Sigmoid colon (tissue), 7 donors: ENCODE data around the gene ADD1. TPM values are rescaled to one million over a fixed set of nuclear protein-coding genes. Genes with fewer than 3 reads are reported as not detected.

ENCODE experiments used
- DNase-seq: peaks from one replicate; pipeline ENCODE4 v3.0.0-alpha.2; 2019
- H3K27ac ChIP-seq, 4 donors: fragments of 200-600 bp; sonication (generic); one replicate each; pipeline ENCODE4 v1.5.1; 2016 to 2019; ENCODE audit warnings: mild to moderate bottlenecking in 1 of 4
- H3K27me3 ChIP-seq, 3 donors: fragments of 200-600 bp; sonication (generic); one replicate each; pipeline ENCODE4 v1.5.1; 2019; ENCODE audit warnings: mild to moderate bottlenecking in 1 of 3
- H3K36me3 ChIP-seq, 4 donors: fragments of 200-600 bp; sonication (generic); one replicate each; pipeline ENCODE4 v1.5.1; 2016 to 2019
- H3K4me1 ChIP-seq, 4 donors: fragments of 200-600 bp; sonication (generic); one replicate each; pipeline ENCODE4 v1.5.1; 2017 to 2019
- H3K4me3 ChIP-seq, 4 donors: fragments of 200-600 bp; sonication (generic); one replicate each; pipeline ENCODE4 v1.5.1; 2017 to 2019; ENCODE audit warnings: mild to moderate bottlenecking in 2 of 4, moderate library complexity in 1 of 4
- H3K9me3 ChIP-seq, 4 donors: fragments of 200-600 bp in 3 of 4; sonication (generic) in 3 of 4; one replicate each; pipeline versions ENCODE4 v1.5.1 to v1.6.1; 2013 to 2019
- CTCF ChIP-seq, 4 experiments: fragments of 450-650 bp in 3 of 4; fragments of 200-600 bp in 1 of 4; IDR thresholded peaks; one replicate each; pipeline ENCODE4 v1.5.1; 2016 to 2019; ENCODE audit warnings: antibody characterized with exemption in 4 of 4, mild to moderate bottlenecking in 3 of 4, moderate library complexity in 2 of 4
- EP300 ChIP-seq, 4 donors: sonication (generic); formaldehyde crosslinking; IDR thresholded peaks; one replicate each; pipeline ENCODE4 v1.6.1; 2017; ENCODE audit warnings: antibody characterized with exemption in 4 of 4
- POLR2A ChIP-seq, 2 donors: fragments of 450-650 bp; IDR thresholded peaks; one replicate each; pipeline ENCODE4 v1.6.1; 2016; ENCODE audit warnings: antibody characterized with exemption in 2 of 2, mild to moderate bottlenecking in 2 of 2, moderate library complexity in 2 of 2
- POLR2AphosphoS5 ChIP-seq, 4 donors: sonication (generic); formaldehyde crosslinking; IDR thresholded peaks; one replicate each; pipeline ENCODE4 v1.6.1; 2017; ENCODE audit warnings: antibody characterized with exemption in 4 of 4
- WGBS, 2 donors: extraction: QIAGEN DNeasy Blood & Tissue Kit; methylation state at CpG; one replicate each; pipeline ENCODE4 v1.1.7; 2013; 5-methylcytosine and 5-hydroxymethylcytosine counted together
- intact Hi-C: fragments of 100-400 bp; cut with DNase I; formaldehyde crosslinking; loops from one replicate; pipeline ENCODE4 v1.15.1; 2023
- polyA plus RNA-seq, 3 donors: library from polyadenylated mRNA; stranded (reverse); fragments of 200-250 nt; gene quantifications; one replicate each; pipeline ENCODE4 v1.2.3, GENCODE V29; 2013
- total RNA-seq, 4 donors: library from RNA; depleted of rRNA; stranded (reverse); fragments of >200 nt; gene quantifications; one replicate each; pipeline ENCODE4 v1.1.0, GENCODE V29; 2016
- donor health status: healthy with polysubstance abuse.
- donor health status: Bipolar disorder and iron deficiency.
- donor health status: healthy.

The ADD1 gene
- total and polyA plus RNA-seq, 7 donors, result 113 to 378 (median 166) TPM

- no peak overlapping the region for H3K4me3 ChIP-seq
- intact Hi-C loops, result no loop called here
- TF ChIP-seq POLR2AphosphoS5 (IDR thresholded peaks at IDR 0.05), result no peak
- TF ChIP-seq EP300 (IDR thresholded peaks at IDR 0.05), result no peak
- TF ChIP-seq POLR2A (IDR thresholded peaks at IDR 0.05), result no peak
- no peak for TF ChIP-seq CTCF (IDR thresholded peaks at IDR 0.05)
- no peaks in the 10 kb centered on the region for H3K9me3 ChIP-seq
- no peaks in the 10 kb centered on the region for H3K27me3 ChIP-seq
- peak overlapping the region; percentile 71 to 81 (median 79) for H3K27ac ChIP-seq
- WGBS, 2 donors, result 42 to 77% methylated on average over 13 of the region's 13 CpGs
- peak; percentile 55 for DNase-seq
- H3K4me1 ChIP-seq, result peaks cover 0 to 90% (median 83%) of the 10 kb centered on the region in 4 donors
- no peaks in the 10 kb centered on the region for H3K36me3 ChIP-seq
These were observed 46.6 kb upstream of the ADD1 start for GRCh38 chr4:2796849-2797544.

- Histone ChIP-seq H3K27ac (peak overlapping the region; percentile 71 to 81 (median 79)), H3K36me3 (no peaks in the 10 kb centered on the region), H3K27me3 (no peaks in the 10 kb centered on the region), H3K9me3 (no peaks in the 10 kb centered on the region), H3K4me1 (peaks cover 0 to 92% (median 81%) of the 10 kb centered on the region in 4 donors), H3K4me3 (peak overlapping the region in 1 of 4 donors; percentile 14)
- TF ChIP-seq CTCF (IDR thresholded peaks at IDR 0.05), result no peak
- no peak for TF ChIP-seq POLR2A (IDR thresholded peaks at IDR 0.05)
- TF ChIP-seq POLR2AphosphoS5 (IDR thresholded peaks at IDR 0.05), result no peak
- no peak for TF ChIP-seq EP300 (IDR thresholded peaks at IDR 0.05)
- intact Hi-C loops, result no loop called here
- 63 to 84% methylated on average over 23 of the region's 23 CpGs for WGBS, 2 donors
- DNase-seq, result peak; percentile 59
These were observed 45.9 kb upstream of the ADD1 start for GRCh38 chr4:2797545-2798305.

- H3K27ac ChIP-seq, result peak overlapping the region; percentile 71 to 81 (median 79)
- TF ChIP-seq EP300 (IDR thresholded peaks at IDR 0.05) (no peak), POLR2AphosphoS5 (IDR thresholded peaks at IDR 0.05) (peak in 2 of 4 donors; percentile 43 to 47)
- no peaks in the 10 kb centered on the region for H3K36me3 ChIP-seq
- no peaks in the 10 kb centered on the region for H3K9me3 ChIP-seq
- WGBS, 2 donors, result 27 to 42% methylated on average over 29 of the region's 29 CpGs
- intact Hi-C loops, result no loop called here
- peaks cover 0 to 91% (median 76%) of the 10 kb centered on the region in 4 donors for H3K4me1 ChIP-seq
- DNase-seq, result peak; percentile 83
- no peaks in the 10 kb centered on the region for H3K27me3 ChIP-seq
- H3K4me3 ChIP-seq, result peak overlapping the region in 3 of 4 donors; percentile 7 to 14 (median 11)
These were observed 45.0 kb upstream of the ADD1 start for GRCh38 chr4:2798399-2799223.

- intact Hi-C loops, result no loop called here
- H3K36me3 ChIP-seq, result no peaks in the 10 kb centered on the region
- WGBS, 2 donors, result 54 to 90% methylated on average over 14 of the region's 14 CpGs
- no peaks in the 10 kb centered on the region for H3K27me3 ChIP-seq
- TF ChIP-seq CTCF (IDR thresholded peaks at IDR 0.05), result no peak
- TF ChIP-seq POLR2AphosphoS5 (IDR thresholded peaks at IDR 0.05), result no peak
- H3K9me3 ChIP-seq, result no peaks in the 10 kb centered on the region
- H3K4me1 ChIP-seq, result peaks cover 0 to 87% (median 71%) of the 10 kb centered on the region in 4 donors
- peak; percentile 71 for DNase-seq
- peak overlapping the region in 3 of 4 donors; percentile 7 to 26 (median 14) for H3K4me3 ChIP-seq
- H3K27ac ChIP-seq, result peak overlapping the region; percentile 71 to 81 (median 79)
These were observed 44.3 kb upstream of the ADD1 start for GRCh38 chr4:2799224-2799911.
